ENCODE data around the gene KCNQ1.

The KCNQ1 gene

GRCh38 chr11:2889362-2890273, 444.8 kb downstream of the KCNQ1 start:
- Histone ChIP-seq H3K4me2 (ENCODE audit: low read depth, low read length, poor library complexity, severe bottlenecking) (no peak overlapping the region), H3K4me3 (ENCODE audit: insufficient read depth, low read length, poor library complexity, severe bottlenecking) (no peak overlapping the region), H3K36me3 (ENCODE audit: low read length) (no peaks in the 10 kb centered on the region), H3K79me2 (ENCODE audit: insufficient read depth, low read length) (no peaks in the 10 kb centered on the region), H4K20me1 (ENCODE audit: low read depth, low read length) (no peaks in the 10 kb centered on the region), H3K27ac (ENCODE audit: low read depth, low read length) (no peak overlapping the region), H3K27me3 (ENCODE audit: low read length) (no peaks in the 10 kb centered on the region), H3F3A (ENCODE audit: insufficient read depth) (no peaks in the 10 kb centered on the region), H3K9me2 (replicated peaks; ENCODE audit: insufficient read depth, low read length) (no peaks in the 10 kb centered on the region), H3K9ac (ENCODE audit: low read length) (no peak overlapping the region), H2AFZ (ENCODE audit: low read depth, low read length, severe bottlenecking) (no peak overlapping the region), H3K9me3 (ENCODE audit: insufficient read depth, low read length) (no peaks in the 10 kb centered on the region)
- no peak for TF ChIP-seq EZH2phosphoT487 (conservative IDR thresholded peaks at IDR 0.05; ENCODE audit: low read length)
- no peak for TF ChIP-seq CTCF (IDR thresholded peaks at IDR 0.05; ENCODE audit: insufficient read depth, low read length, poor library complexity, severe bottlenecking)

- no peaks in the 10 kb centered on the region for H4K20me1 ChIP-seq (ENCODE audit: low read depth, low read length)
- H3K79me2 ChIP-seq (ENCODE audit: insufficient read depth, low read length), result no peaks in the 10 kb centered on the region
- no peak overlapping the region for H3K4me2 ChIP-seq (ENCODE audit: low read depth, low read length, poor library complexity, severe bottlenecking)
- H3K27me3 ChIP-seq (ENCODE audit: low read length), result no peaks in the 10 kb centered on the region
- no peak overlapping the region for H3K27ac ChIP-seq (ENCODE audit: low read depth, low read length)
- H3K9me2 ChIP-seq (replicated peaks; ENCODE audit: insufficient read depth, low read length), result no peaks in the 10 kb centered on the region
- no peaks in the 10 kb centered on the region for H3K36me3 ChIP-seq (ENCODE audit: low read length)
- no peaks in the 10 kb centered on the region for H3F3A ChIP-seq (ENCODE audit: insufficient read depth)
- no peak overlapping the region for H2AFZ ChIP-seq (ENCODE audit: low read depth, low read length, severe bottlenecking)
- no peaks in the 10 kb centered on the region for H3K9me3 ChIP-seq (ENCODE audit: insufficient read depth, low read length)
- H3K9ac ChIP-seq (ENCODE audit: low read length), result no peak overlapping the region
- H3K4me3 ChIP-seq (ENCODE audit: insufficient read depth, low read length, poor library complexity, severe bottlenecking), result no peak overlapping the region
- TF ChIP-seq EZH2phosphoT487 (conservative IDR thresholded peaks at IDR 0.05; ENCODE audit: low read length) (no peak), CTCF (IDR thresholded peaks at IDR 0.05; ENCODE audit: insufficient read depth, low read length, poor library complexity, severe bottlenecking) (no peak)
Measured at GRCh38 chr11:2890466-2891294, 445.9 kb downstream of the KCNQ1 start.

GRCh38 chr11:2891326-2892214, 446.8 kb downstream of the KCNQ1 start:
- H3K9me2 ChIP-seq (replicated peaks; ENCODE audit: insufficient read depth, low read length), result no peaks in the 10 kb centered on the region
- H3K79me2 ChIP-seq (ENCODE audit: insufficient read depth, low read length), result no peaks in the 10 kb centered on the region
- H3K9ac ChIP-seq (ENCODE audit: low read length), result no peak overlapping the region
- H2AFZ ChIP-seq (ENCODE audit: low read depth, low read length, severe bottlenecking), result no peak overlapping the region
- no peaks in the 10 kb centered on the region for H3K27me3 ChIP-seq (ENCODE audit: low read length)
- no peaks in the 10 kb centered on the region for H3K9me3 ChIP-seq (ENCODE audit: insufficient read depth, low read length)
- no peaks in the 10 kb centered on the region for H3K36me3 ChIP-seq (ENCODE audit: low read length)
- H4K20me1 ChIP-seq (ENCODE audit: low read depth, low read length), result no peaks in the 10 kb centered on the region
- H3K4me3 ChIP-seq (ENCODE audit: insufficient read depth, low read length, poor library complexity, severe bottlenecking), result no peak overlapping the region
- TF ChIP-seq EZH2phosphoT487 (conservative IDR thresholded peaks at IDR 0.05; ENCODE audit: low read length) (no peak), CTCF (IDR thresholded peaks at IDR 0.05; ENCODE audit: insufficient read depth, low read length, poor library complexity, severe bottlenecking) (no peak)
- no peaks in the 10 kb centered on the region for H3F3A ChIP-seq (ENCODE audit: insufficient read depth)
- H3K4me2 ChIP-seq (ENCODE audit: low read depth, low read length, poor library complexity, severe bottlenecking), result no peak overlapping the region
- H3K27ac ChIP-seq (ENCODE audit: low read depth, low read length), result no peak overlapping the region
